Astrocyte of the hippocampus (primary cell): Measurements from ENCODE around the gene CACNA1G.
A peak's percentile ranks its signal among the peaks of the same experiment; 100 is the strongest.

Source experiments
- DNase-seq: peaks from one replicate; pipeline ENCODE4 v3.0.0; 2011; ENCODE audit warnings: low read depth, low spot score

CACNA1G gene

DNA sequence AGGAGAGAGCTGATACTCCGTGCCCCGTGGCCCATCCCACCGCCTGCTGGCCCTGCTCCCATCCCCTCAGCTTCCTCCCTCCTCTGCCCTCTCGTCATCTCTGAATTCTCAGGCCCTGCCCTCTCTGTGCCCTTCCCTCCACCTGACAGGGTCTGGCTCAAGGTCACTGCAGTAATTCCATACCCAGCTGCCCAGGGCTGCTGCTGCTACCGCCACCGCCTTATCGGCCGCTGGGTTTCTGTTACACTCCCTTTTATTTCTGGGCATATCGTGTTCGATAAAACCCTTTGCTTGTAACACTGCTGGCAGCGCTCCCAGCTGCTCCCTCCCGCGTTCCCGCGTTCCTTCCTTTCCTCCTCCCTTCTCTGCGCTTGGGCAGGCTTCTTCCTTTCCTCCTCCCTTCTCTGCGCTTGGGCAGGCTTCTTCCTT is 26.8 kb upstream of the CACNA1G start:
- peak; percentile 66 for DNase-seq

DNA sequence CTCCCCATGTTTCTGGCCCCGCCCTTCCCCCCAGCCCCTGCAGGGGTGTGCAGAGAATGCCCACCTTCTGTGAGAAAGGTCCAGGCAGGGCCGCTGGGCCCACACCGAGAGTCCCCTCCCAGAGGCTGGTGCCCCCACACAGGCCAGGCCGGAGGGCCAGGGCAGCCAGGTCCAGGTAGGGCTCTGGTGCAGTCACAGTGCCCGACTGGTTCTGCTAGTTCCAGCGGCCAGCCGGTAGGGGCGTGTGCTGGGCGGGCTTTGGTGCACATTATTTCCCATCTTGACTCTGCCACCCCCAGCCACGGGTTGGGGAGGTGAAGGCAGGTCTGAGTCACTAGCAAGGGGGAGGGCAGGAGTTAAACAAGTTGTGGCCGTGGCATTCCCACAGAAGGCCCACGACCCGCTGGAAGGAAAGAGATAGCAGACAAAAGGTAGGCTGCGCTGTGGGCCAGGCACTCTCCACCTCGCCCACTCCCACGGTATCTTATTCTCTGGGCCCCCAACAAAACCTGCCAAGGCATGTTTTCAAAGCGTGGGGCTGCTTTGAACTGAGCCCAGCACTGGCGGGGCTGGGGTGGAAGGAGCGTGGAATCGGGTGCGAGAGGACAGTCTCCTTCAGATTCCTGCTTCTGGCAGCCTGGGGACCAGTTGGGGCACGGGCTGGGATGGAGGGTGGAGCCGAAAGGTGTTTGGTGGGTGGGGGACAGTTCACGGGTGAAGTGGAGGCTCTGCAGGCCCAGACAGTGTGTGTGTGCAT is 26.1 kb upstream of the CACNA1G start:
- DNase-seq = peak; percentile 47

DNA sequence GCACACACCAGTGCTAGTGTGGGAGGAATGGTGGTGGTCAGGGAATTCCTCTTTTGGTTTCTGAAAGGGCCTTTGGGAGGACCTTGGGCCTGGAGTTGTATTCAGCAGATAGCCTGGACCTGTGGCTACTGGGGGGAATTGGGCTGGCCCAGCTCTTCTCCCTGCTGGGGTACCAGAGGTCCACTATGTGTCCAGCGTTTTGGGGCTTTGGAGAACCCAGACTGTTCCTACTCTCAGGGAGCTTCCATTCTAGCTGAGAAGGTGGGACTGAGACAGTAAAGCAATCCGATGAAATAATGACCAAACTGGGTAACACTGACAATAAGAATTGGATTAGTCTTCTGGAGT is 25.6 kb upstream of the CACNA1G start:
- no peak for DNase-seq

DNA sequence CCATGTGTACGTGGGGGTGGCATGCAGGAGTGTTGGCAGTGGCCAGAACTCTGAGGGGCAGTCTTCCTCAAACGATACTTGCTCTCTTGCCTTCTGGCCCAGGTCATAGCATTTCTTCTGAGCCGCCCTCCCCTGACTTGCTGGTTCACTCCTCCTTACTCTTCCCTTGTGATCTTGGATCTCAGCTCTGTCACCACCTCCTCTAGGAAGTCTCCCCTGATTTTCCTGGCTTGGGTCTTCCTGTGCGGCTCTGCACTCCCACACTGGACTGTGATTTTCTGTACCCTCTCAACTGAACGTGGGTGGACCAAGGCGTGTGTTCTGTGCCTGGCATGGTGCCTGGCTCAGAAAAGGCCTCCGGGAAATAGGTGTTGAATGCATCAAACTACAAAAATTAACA is 25.1 kb upstream of the CACNA1G start:
- no peak for DNase-seq

DNA sequence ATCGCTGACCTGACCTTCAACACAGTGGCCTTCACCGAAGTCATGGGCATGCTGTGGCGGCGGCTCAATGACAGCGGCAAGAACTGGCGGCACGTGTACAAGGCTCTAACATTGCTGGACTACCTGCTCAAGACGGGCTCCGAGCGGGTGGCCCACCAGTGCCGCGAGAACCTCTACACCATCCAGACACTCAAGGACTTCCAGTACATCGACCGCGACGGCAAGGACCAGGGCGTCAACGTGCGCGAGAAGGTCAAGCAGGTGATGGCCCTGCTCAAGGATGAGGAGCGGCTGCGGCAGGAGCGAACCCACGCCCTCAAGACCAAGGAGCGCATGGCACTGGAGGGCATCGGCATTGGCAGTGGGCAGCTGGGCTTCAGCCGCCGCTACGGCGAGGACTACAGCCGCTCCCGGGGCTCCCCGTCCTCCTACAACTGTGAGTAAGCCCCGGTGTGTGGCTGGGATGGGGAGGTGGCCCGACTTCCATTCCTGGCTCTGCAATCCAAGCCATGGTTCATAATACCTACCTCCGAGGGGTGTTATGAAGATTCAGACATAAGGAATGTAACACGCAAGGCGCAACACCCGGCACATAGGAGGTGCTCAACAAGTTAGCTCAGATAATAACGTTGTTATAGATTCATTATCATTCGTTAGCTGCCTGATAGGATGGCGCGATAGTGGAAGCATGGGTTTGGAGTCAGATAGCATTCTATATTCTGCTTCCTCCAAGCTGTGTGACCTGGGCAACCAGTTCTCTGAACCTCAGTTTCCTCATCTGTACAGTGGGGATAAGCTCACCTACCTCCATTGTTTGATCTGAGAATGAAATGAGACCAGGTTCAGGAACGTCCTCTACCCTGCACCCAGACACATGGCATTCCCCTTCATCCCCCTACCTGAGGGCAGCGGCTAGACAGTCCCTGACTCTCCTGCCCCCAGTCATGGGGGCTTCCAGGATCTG is 23.6 kb upstream of the CACNA1G start:
- no peak for DNase-seq

DNA sequence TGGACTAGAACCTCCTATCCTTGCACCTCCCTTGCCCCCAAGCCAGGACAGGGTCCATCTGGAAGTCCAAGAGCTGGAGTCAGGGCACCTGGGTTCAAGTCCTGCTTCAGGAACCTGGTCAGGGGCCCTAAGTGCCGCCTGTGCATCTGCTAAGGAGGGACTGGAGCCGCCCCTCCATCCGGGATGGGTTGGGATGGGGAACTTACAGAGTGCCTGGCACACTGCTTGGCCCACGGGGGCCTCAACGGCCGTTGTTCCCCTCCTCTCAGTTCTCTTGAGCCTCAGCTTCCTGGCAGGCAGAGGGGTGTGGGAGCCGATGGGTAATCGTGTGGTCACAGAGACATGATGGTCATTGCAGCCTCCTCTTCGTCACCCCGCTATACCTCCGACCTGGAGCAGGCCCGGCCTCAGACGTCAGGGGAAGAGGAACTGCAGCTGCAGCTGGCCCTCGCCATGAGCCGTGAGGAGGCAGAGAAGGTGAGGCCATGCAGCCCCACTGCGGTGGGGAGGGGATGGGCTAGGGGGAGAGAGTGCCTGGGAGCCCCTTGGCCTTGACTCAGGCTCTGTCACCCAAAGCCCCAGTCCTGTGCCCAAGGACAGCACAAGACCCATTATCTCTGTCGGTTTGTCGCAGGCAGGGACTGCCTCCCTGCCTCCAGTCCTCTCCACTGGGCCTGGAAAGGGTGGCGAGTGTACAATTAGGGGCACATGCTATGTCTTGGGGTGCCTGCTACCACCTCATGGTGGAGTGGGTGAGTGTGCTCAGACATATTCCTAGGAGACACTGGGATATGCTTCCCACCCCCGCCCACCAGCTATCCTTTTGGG is 22.6 kb upstream of the CACNA1G start:
- no peak for DNase-seq

DNA sequence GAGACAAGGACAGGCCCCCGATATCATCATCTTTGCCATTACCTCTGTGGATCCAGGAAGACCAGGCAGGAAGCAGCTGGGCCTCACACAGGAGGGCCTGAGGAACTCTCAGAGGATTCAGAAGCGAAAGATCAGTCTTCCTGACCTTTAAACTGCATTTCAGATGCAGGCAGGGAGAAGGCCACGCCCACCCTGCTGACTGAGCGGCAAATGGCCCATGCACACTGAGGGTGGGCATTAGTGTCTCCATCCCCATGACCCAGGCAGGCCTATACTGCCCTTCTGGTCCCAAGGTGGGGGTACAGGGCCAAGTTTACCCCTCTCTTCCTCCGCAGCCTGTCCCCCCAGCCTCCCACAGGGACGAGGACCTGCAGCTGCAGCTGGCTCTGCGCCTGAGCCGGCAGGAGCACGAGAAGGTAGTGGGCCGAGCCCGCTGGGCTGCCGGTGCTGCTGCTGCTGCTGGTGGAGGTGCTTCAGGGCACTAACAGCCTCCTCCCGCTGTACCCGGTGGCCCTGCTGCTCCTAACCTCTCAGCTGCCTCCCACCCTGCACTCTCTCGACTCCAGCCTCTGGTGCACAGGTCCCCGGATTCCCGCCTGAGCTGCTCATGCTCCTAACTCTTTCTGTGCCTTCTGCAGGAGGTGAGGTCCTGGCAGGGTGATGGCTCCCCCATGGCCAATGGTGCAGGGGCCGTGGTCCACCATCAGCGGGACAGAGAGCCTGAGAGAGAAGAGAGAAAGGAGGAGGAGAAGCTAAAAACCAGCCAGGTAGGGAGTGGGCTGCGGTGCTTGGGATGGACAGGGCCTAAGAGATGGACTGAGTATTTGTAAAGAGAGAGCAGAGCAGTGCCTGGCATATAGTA is 21.7 kb upstream of the CACNA1G start:
- no peak for DNase-seq

DNA sequence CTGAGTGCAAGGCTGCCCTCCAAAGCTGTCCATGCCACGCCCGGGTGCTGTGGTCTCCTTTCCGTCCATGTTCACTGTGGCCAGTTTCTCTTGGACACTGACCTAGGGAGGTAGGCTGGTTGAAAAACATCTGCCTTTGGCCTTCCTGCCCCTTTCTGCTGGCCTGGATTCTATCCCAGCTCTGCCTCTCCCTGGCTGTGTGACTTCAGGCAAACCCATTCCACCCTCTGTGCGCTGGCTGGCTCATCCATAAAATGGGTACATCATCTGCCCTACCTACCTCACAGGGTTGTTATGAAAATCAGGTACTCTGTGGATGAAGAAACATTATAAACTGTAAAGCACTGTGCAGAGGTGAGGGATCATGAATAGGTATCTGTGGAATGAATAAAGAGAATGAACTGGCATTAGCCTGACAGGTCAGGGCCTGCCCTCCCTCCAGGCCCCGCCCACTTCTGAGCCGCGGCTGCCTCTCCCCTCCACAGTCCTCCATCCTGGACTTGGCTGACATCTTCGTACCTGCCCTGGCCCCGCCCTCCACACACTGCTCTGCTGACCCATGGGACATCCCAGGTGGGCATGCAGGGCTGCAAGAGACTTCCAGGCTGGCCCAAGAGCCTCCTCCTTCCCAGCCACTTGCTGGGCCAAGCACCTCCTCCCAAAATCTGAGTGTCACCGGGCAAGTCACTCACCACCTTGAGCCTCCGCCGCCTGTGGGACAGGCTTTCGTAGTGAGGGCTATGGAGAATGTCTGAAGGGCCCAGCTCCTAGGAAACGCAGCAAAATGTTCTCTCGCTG is 20.6 kb upstream of the CACNA1G start:
- no peak for DNase-seq

DNA sequence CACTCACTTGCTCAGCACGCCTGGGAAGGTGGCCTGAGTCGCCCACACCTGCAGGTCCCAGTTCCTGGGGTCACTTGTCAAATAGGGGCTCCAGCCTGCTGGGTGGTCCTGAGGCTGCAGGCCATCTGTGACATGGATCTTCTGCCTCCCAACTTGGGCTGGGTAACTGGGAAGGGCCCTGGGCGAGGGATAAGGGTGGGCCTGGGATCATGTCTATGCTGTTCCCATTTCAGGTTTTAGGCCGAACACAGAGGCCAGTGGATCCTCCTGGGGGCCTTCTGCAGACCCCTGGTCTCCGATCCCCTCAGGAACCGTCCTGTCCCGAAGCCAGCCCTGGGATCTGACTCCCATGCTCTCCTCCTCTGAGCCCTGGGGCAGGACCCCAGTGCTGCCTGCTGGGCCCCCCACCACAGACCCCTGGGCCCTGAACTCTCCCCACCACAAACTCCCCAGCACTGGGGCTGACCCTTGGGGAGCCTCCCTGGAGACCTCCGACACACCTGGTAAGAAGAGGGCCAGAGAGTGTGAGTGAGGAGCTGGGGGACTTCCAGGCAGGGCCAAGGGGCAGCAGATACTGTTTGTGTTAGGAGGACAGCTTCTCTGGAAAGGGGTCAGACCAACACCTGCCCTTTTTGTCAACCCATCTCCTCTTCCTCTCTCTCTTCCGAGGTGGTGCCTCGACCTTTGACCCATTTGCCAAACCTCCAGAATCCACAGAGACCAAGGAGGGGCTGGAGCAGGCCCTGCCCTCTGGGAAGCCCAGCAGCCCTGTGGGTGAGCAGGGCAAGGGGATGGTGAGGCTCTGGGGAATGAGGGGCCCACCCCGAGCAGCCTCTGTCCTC is 19.7 kb upstream of the CACNA1G start:
- no peak for DNase-seq

DNA sequence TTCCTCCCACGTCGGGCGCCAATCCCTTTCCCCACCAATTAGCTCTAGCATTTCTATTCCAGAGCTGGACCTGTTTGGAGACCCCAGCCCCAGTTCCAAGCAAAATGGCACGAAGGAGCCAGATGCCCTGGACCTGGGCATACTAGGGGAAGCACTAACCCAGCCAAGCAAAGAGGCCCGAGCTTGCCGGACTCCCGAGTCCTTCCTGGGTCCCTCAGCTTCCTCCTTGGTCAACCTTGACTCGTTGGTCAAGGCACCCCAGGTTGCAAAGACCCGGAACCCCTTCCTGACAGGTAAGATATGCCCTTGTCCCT is 19.2 kb upstream of the CACNA1G start:
- DNase-seq = no peak

DNA sequence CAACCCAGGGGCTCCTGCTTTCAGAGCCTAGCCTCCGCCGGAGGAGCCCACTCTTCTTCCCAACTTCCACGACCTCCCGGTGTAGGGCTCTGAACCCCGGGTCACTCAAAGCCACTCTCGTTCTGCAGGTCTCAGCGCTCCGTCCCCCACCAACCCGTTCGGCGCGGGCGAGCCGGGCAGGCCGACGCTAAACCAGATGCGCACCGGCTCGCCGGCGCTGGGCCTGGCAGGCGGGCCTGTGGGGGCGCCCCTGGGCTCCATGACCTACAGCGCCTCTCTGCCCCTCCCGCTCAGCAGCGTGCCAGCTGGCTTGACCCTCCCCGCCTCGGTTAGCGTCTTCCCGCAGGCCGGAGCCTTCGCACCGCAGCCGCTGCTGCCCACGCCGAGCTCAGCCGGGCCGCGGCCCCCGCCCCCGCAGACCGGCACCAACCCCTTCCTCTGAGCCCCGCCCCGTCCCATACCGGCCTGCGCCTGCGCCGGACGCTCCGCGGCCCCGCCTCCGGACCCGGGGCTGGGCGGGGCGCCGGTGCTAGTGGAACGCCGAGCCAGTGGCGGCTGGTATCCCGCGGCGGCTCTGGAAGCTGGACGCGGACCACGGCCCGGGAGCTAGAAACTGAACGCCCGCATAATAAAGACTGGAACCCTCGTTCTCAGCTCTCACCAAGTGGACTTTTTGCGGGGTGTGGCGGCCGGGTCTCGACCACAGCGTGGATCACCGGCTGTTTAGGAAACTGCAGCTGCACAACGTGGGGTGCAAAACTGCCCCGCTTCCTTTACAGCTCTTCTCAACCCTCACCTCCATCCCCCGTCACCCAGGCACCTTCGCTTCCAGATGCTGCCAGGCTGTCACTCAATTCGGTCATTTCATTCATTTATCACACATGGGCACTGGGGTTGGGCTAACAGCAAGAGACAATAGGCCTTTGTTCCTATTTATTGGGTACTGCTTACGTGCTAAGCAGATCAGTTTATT is 18.5 kb upstream of the CACNA1G start:
- DNase-seq = peak; percentile 95

DNA sequence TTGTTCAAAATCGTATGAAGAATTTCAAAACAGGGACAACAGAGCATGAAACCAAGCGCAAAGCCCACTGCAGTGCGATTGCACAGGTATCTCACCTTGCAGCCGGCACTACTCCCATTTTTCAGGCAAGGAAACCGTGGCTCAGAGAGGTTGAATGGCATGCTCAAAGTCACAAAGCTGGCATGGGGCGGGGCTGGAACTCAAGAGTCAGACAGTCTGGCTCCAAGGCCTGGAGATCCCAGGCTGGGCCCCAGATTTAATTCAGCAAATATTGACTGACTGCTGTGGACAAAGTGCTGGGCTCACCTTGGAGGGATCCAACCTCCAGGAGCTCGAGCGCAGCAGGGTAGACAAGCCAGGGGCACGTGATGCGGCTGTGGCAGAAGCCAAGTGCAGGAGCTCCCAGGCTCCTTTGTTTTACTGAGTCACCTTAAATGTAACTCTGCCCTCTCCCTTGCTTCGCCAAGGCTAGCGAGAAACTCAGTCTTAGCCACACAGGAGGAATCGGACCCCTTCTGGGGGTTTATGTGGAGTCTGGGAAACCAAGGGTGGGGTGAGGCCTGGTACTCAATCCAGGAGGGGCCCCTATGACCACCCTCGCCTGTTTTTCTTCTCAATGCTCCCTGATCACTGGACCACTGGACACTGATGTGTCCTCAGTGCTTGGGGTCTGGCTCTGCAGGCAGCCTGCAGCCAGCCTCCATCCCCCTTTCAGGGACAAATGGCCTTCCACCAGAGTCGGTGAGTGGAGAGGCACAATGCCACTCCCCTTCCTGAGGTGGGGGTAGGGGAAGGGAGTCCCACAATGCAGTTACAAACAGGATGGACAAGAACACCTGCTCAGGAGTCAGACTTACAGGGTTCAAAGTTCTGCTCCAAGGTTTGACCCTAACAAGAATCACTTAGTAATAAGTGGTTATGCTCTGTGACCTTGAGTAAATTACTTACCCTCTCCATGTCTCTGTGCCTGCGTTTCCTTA is 17.4 kb upstream of the CACNA1G start:
- no peak for DNase-seq

DNA sequence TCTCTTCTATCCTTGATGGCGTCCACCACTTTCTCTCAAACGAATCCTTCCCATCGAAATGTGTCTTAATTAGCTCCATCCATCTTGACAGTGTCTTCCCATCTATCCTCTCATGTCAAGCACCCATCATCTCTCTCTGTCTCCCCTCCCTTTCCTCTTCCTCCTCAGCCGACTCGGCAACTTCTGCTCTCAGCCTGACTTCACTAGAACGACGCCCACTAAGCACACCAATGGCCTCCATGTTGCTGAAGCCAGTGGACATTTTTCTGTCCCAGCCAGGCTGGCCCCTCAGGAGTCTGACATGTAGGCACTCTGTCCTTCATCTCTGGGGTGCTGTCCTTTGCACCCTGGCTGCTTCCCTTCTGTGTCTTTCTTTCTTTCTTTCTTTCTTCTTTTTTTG is 16.0 kb upstream of the CACNA1G start:
- no peak for DNase-seq

DNA sequence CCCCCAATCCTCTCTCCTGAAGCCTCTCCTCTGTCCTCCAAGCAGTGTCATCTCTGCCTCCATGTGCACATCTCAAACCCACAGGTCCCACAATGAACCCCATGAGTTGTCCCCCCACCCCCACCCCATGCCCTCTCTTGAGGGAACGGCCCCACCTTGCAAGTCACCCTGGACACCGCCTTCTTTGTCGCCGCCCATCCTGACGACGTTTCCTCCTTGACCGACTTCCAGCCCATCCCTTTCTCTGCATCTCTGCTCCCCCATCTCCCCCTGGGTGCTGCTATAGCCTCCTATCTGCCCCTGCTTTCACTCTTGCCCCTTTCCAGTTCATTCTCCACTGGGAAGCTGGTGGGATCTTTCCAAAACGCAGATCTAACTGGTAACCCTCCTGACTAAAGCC is 15.2 kb upstream of the CACNA1G start:
- no peak for DNase-seq

DNA sequence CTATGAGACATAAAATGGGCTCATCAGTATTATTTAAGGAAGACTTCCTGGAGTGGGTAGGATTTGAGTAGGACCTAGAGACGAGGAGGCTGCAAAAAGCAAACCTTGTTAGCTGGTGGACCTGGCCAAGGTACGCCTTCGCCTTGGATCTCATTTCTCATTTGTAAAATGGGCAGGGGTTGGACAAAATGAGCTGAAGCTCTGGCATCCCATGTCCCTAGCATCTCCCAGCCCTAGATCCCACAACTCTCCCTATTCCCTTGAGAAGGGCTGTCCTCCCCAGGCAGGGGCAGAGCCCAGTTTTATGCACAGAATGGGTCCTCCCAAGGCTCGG is 13.8 kb upstream of the CACNA1G start:
- no peak for DNase-seq

DNA sequence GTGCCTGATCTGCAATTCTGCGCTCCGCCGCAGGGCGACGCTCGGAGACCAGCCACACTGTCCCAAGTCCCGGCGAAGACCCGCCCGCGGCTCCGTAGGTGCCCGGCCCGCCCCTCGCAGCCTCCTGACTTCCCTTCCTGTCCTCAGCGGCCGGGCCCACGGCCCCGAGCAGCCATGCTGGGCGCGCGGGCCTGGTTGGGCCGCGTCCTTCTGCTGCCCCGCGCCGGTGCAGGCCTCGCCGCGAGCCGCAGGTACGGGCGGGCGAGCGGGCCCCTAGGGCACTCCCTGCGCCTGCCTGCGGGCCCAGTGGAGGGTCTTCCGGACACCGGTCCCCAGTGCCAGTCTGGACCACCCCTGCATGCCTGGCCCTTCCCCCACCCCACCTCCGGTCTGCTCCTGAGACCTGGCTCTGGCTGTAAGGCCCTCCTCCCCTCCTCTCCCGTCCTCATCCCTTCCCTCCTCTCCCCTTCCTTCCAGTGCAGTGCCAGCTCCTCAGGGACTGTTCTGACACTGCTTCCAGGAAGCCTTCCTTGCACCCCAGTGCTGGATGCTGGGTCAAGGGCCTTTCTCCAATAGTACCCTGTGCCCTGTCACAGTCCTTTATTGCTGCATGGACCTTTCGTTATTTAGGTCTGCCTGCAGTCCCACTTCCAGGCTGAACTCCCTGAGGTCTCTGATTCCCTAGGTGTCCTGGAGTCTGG is 13.3 kb upstream of the CACNA1G start, which contains the start of gene SPATA20:
SPATA20 (plus strand) TSS at position 140 of the 701 bp plus-strand sequence; CDS start at position 175, 35 bp downstream.
- DNase-seq = peak; percentile 97

DNA sequence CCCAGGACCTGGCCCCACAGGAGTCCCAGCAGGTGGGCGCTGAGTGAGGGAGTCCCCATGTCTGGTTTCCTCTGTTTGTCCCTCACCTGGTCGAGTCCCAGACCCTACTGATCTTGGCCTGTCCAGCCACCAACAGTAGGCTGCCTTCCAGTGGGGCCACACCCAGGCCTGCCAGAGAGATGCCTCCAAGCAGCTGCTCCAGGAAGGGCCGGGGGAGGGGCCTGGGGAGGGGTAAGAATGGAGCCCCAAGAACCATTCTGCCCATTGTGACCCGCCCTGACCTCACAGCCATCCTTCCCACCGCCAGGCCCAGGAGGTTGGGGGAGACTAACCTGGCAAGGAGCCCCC is 12.8 kb upstream of the CACNA1G start:
- DNase-seq = no peak
